ENCODE measurements around the gene TM4SF1.

Gene TM4SF1

DNA sequence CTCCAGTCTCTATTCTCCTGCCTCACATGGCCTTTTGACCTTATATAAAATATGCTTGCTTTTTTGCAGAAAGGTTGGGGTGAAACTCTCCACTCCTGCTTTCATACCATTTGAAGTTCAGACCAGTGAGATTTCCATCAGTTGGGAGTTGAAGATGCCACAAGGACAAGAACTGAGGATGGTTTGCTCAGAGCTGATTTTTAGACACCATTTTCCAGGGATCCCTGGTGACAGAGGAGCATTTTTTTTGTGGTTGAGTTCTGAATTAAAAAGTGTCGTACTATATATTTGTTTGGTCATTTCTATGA, 8.8 kb upstream of the TM4SF1 start:
- Histone ChIP-seq H4K91ac (ENCODE audit: low read depth, low read length) (peak overlapping the region; percentile 48), H3K36me3 (ENCODE audit: control insufficient read depth in 1 of 2, insufficient read depth in 2 of 2, low read length in 2 of 2) (no peaks in the 10 kb centered on the region), H3K9ac (ENCODE audit: low read length) (no peak overlapping the region), H2AFZ (ENCODE audit: insufficient read depth, low read length, poor library complexity) (no peak overlapping the region), H2BK120ac (ENCODE audit: insufficient read depth, low read length, poor library complexity) (peak overlapping the region; percentile 45), H3K23ac (ENCODE audit: low read length) (no peak overlapping the region), H2BK5ac (ENCODE audit: low read depth, low read length, poor library complexity) (peak overlapping the region; percentile 78), H2AK5ac (ENCODE audit: low read length) (no peak overlapping the region), H3K18ac (ENCODE audit: low read length) (no peak overlapping the region), H3K14ac (ENCODE audit: low read length) (no peak overlapping the region), H4K8ac (ENCODE audit: low read depth, low read length) (no peak overlapping the region), H3K27me3 (ENCODE audit: insufficient read depth, low read length) (no peaks in the 10 kb centered on the region), H3K27ac (ENCODE audit: low read depth, low read length) (peak overlapping the region; percentile 95), H2BK12ac (ENCODE audit: low read length) (peak overlapping the region; percentile 68), H3K4ac (ENCODE audit: low read depth, low read length) (no peak overlapping the region), H3K4me2 (ENCODE audit: low read length) (peak overlapping the region; percentile 43), H3K9me3 (ENCODE audit: insufficient read depth, low read depth, low read length) (peaks cover 2% of the 10 kb centered on the region), H3K79me1 (ENCODE audit: low read length) (peaks cover 16% of the 10 kb centered on the region), H4K12ac (ENCODE audit: low read depth, low read length) (no peak overlapping the region), H3K4me1 (ENCODE audit: control insufficient read depth in 1 of 2, insufficient read depth in 2 of 2, low read length in 2 of 2) (peaks cover 16 to 32% of the 10 kb centered on the region in 2 experiments), H3K4me3 (ENCODE audit: low read depth, low read length) (no peak overlapping the region), H3K79me2 (ENCODE audit: control insufficient read depth, insufficient read depth, low read length, poor library complexity) (no peaks in the 10 kb centered on the region)
- WGBS (ENCODE audit: extremely low coverage, insufficient coverage, insufficient read length) = no CpG with 5 or more reads among the region's 1 CpG
- DNase-seq = no peak

DNA sequence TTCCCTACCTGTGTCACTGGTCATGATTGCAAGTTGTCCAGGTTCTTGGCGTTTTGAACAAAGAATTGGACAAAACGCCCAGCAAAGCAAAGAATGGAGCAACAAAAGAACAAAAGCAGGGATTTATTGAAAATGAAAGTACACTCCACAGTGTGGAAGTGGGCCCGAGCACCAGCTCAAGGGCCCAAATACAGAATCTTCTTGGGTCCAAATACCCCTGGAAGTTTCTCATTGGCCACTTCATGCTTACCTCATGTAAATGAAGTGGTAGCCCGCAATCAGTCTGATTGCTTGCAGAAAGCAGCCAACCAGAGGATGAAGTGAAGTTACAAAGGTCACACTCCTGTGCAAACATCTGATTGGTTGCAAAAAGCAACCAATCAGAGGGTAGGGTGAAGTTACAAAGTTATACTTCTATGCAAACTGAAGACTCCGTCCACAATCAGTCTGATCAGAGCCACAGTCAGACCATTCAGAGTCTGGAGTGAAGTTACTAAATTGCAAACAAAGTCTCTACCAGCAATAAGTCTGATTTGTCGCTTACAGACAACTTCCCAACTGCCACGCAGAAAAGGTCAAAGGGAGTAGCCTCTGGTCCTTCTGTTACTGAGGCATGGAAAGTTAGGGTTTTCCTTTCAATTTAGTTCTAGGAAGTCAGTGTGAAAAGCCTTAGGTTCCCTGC, 8.3 kb upstream of the TM4SF1 start:
- no peaks in the 10 kb centered on the region for H3K27me3 ChIP-seq (ENCODE audit: insufficient read depth, low read length)
- H3K4me3 ChIP-seq (ENCODE audit: low read depth, low read length) = no peak overlapping the region
- H2BK5ac ChIP-seq (ENCODE audit: low read depth, low read length, poor library complexity) = peak overlapping the region; percentile 78
- H3K4ac ChIP-seq (ENCODE audit: low read depth, low read length) = no peak overlapping the region
- H4K12ac ChIP-seq (ENCODE audit: low read depth, low read length) = no peak overlapping the region
- peak overlapping the region; percentile 95 for H3K27ac ChIP-seq (ENCODE audit: low read depth, low read length)
- peaks cover 11 to 27% of the 10 kb centered on the region in 2 experiments for H3K4me1 ChIP-seq (ENCODE audit: control insufficient read depth in 1 of 2, insufficient read depth in 2 of 2, low read length in 2 of 2)
- no CpG with 5 or more reads among the region's 7 CpGs for WGBS (ENCODE audit: extremely low coverage, insufficient coverage, insufficient read length)
- H2AK5ac ChIP-seq (ENCODE audit: low read length) = peak overlapping the region; percentile 18
- H3K79me2 ChIP-seq (ENCODE audit: control insufficient read depth, insufficient read depth, low read length, poor library complexity) = no peaks in the 10 kb centered on the region
- no peak overlapping the region for H3K23ac ChIP-seq (ENCODE audit: low read length)
- peak overlapping the region; percentile 68 for H2BK12ac ChIP-seq (ENCODE audit: low read length)
- H3K18ac ChIP-seq (ENCODE audit: low read length) = no peak overlapping the region
- DNase-seq = no peak
- peak overlapping the region; percentile 48 for H4K91ac ChIP-seq (ENCODE audit: low read depth, low read length)
- peaks cover 12% of the 10 kb centered on the region for H3K79me1 ChIP-seq (ENCODE audit: low read length)
- no peak overlapping the region for H3K4me2 ChIP-seq (ENCODE audit: low read length)
- no peak overlapping the region for H3K9ac ChIP-seq (ENCODE audit: low read length)
- peak overlapping the region; percentile 46 for H2BK120ac ChIP-seq (ENCODE audit: insufficient read depth, low read length, poor library complexity)
- peaks cover 2% of the 10 kb centered on the region for H3K9me3 ChIP-seq (ENCODE audit: insufficient read depth, low read depth, low read length)
- no peak overlapping the region for H4K8ac ChIP-seq (ENCODE audit: low read depth, low read length)
- no peak overlapping the region for H2AFZ ChIP-seq (ENCODE audit: insufficient read depth, low read length, poor library complexity)
- no peaks in the 10 kb centered on the region for H3K36me3 ChIP-seq (ENCODE audit: control insufficient read depth in 1 of 2, insufficient read depth in 2 of 2, low read length in 2 of 2)
- no peak overlapping the region for H3K14ac ChIP-seq (ENCODE audit: low read length)

DNA sequence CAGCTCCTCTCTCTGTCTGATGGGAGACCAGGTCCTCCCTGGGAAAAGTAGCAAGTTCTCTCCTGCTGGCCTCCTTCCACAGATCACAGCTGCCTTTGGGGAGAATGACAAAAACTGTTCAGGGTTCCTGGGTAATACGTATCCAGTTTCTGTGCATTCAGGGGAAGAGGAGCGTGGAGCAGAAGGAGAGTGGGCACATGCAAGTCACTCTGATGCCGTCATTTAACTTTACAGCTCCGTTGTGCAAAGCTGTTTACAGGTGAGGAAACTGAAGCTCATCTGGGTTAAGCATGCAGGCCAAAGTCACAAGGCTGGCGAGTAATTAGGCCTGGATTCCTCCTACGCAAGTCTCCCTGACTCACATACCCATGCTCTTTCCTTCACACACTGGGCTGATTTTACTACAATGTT, 7.5 kb upstream of the TM4SF1 start:
- H2BK120ac ChIP-seq (ENCODE audit: insufficient read depth, low read length, poor library complexity) = peak overlapping the region; percentile 15
- H3K9ac ChIP-seq (ENCODE audit: low read length) = no peak overlapping the region
- no peak overlapping the region for H3K4ac ChIP-seq (ENCODE audit: low read depth, low read length)
- WGBS (ENCODE audit: extremely low coverage, insufficient coverage, insufficient read length) = no CpG with 5 or more reads among the region's 6 CpGs
- H4K8ac ChIP-seq (ENCODE audit: low read depth, low read length) = no peak overlapping the region
- H3K4me2 ChIP-seq (ENCODE audit: low read length) = no peak overlapping the region
- H3K27ac ChIP-seq (ENCODE audit: low read depth, low read length) = no peak overlapping the region
- peaks cover 11 to 26% of the 10 kb centered on the region in 2 experiments for H3K4me1 ChIP-seq (ENCODE audit: control insufficient read depth in 1 of 2, insufficient read depth in 2 of 2, low read length in 2 of 2)
- no peak overlapping the region for H3K14ac ChIP-seq (ENCODE audit: low read length)
- H2BK5ac ChIP-seq (ENCODE audit: low read depth, low read length, poor library complexity) = no peak overlapping the region
- H2AFZ ChIP-seq (ENCODE audit: insufficient read depth, low read length, poor library complexity) = no peak overlapping the region
- no peaks in the 10 kb centered on the region for H3K79me2 ChIP-seq (ENCODE audit: control insufficient read depth, insufficient read depth, low read length, poor library complexity)
- no peak overlapping the region for H3K23ac ChIP-seq (ENCODE audit: low read length)
- peak; percentile 87 to 88 for DNase-seq
- H3K79me1 ChIP-seq (ENCODE audit: low read length) = peaks cover 12% of the 10 kb centered on the region
- H3K4me3 ChIP-seq (ENCODE audit: low read depth, low read length) = no peak overlapping the region
- H4K91ac ChIP-seq (ENCODE audit: low read depth, low read length) = no peak overlapping the region
- H3K18ac ChIP-seq (ENCODE audit: low read length) = no peak overlapping the region
- peaks cover 2% of the 10 kb centered on the region for H3K9me3 ChIP-seq (ENCODE audit: insufficient read depth, low read depth, low read length)
- no peaks in the 10 kb centered on the region for H3K27me3 ChIP-seq (ENCODE audit: insufficient read depth, low read length)
- no peak overlapping the region for H2AK5ac ChIP-seq (ENCODE audit: low read length)
- no peaks in the 10 kb centered on the region for H3K36me3 ChIP-seq (ENCODE audit: control insufficient read depth in 1 of 2, insufficient read depth in 2 of 2, low read length in 2 of 2)
- H4K12ac ChIP-seq (ENCODE audit: low read depth, low read length) = no peak overlapping the region
- H2BK12ac ChIP-seq (ENCODE audit: low read length) = no peak overlapping the region

DNA sequence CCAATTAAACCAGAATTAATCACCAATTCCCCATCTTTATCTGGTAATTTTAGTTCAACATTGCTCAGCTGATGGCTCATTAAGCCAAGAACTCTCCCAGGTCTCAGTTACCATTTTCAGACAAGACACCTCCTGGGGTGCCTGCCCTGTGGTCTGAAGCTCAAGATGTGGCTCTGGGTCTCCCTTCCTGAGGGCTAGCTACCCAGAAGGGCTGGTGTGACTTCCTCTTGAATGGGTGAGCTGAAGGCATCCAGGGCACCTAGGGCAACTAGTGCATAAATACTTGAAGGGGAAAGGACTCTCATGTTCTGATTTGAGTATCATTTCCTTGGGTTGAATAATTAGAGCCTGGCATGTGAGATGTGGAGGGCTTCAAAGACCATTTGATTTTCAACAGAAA, 6.7 kb upstream of the TM4SF1 start:
- Histone ChIP-seq H4K91ac (ENCODE audit: low read depth, low read length) (no peak overlapping the region), H4K12ac (ENCODE audit: low read depth, low read length) (no peak overlapping the region), H3K23ac (ENCODE audit: low read length) (no peak overlapping the region), H4K8ac (ENCODE audit: low read depth, low read length) (no peak overlapping the region), H3K27me3 (ENCODE audit: insufficient read depth, low read length) (no peaks in the 10 kb centered on the region), H3K4me1 (ENCODE audit: control insufficient read depth in 1 of 2, insufficient read depth in 2 of 2, low read length in 2 of 2) (peaks cover 11 to 26% of the 10 kb centered on the region in 2 experiments), H3K9ac (ENCODE audit: low read length) (no peak overlapping the region), H3K4me3 (ENCODE audit: low read depth, low read length) (no peak overlapping the region), H3K36me3 (ENCODE audit: control insufficient read depth in 1 of 2, insufficient read depth in 2 of 2, low read length in 2 of 2) (no peaks in the 10 kb centered on the region), H3K9me3 (ENCODE audit: insufficient read depth, low read depth, low read length) (peaks cover 2% of the 10 kb centered on the region), H3K4me2 (ENCODE audit: low read length) (no peak overlapping the region), H2BK5ac (ENCODE audit: low read depth, low read length, poor library complexity) (no peak overlapping the region), H3K18ac (ENCODE audit: low read length) (no peak overlapping the region), H2BK120ac (ENCODE audit: insufficient read depth, low read length, poor library complexity) (no peak overlapping the region), H3K4ac (ENCODE audit: low read depth, low read length) (no peak overlapping the region), H3K79me1 (ENCODE audit: low read length) (peaks cover 12% of the 10 kb centered on the region), H2BK12ac (ENCODE audit: low read length) (no peak overlapping the region), H3K79me2 (ENCODE audit: control insufficient read depth, insufficient read depth, low read length, poor library complexity) (no peaks in the 10 kb centered on the region), H2AK5ac (ENCODE audit: low read length) (no peak overlapping the region), H3K27ac (ENCODE audit: low read depth, low read length) (no peak overlapping the region), H3K14ac (ENCODE audit: low read length) (no peak overlapping the region), H2AFZ (ENCODE audit: insufficient read depth, low read length, poor library complexity) (no peak overlapping the region)
- DNase-seq = no peak
